T-cell (primary cell): ENCODE measurements around the gene TSPAN4. TPM values are rescaled to one million over a fixed set of nuclear protein-coding genes. Genes with fewer than 3 reads are reported as not detected.

Source experiments
- ATAC-seq, 4 experiments: fragments of 200-7000 bp in 3 of 4; fragments of 150-1000 bp in 1 of 4; cut with Tn5 transposase; replicated peaks in 1 of 4; 1 replicate in 3 of 4; 2 replicates in 1 of 4; pipeline ENCODE4 v1.10.0; 2021; ENCODE audit warnings: moderate library complexity in 3 of 4, mild to moderate bottlenecking in 2 of 4, moderate number of reproducible peaks in 1 of 4
- CTCF ChIA-PET, 2 donors: fragments of 300-600 bp; sonication (Branson Sonifier 250); formaldehyde crosslinking; loops; one replicate each; lab custom pipeline; 2022; ENCODE audit warnings: antibody characterized with exemption in 2 of 2; lab: Charles Lee
- POLR2A ChIA-PET, 2 donors: fragments of 300-600 bp; sonication (Branson Sonifier 250); formaldehyde crosslinking; loops; one replicate each; lab custom pipeline; 2022; ENCODE audit warnings: antibody characterized with exemption in 2 of 2; lab: Charles Lee
- DNase-seq, 35 experiments: peaks; one replicate each; pipeline versions ENCODE4 v3.0.0 to v3.0.0-alpha.2; 2013 to 2023
- H3K27ac ChIP-seq: one replicate; pipeline ENCODE4 v1.5.1; 2013; ENCODE audit warnings: low read length
- H3K27me3 ChIP-seq, 2 experiments: replicated peaks in 1 of 2; 1 replicate in 1 of 2; 2 replicates in 1 of 2; pipeline versions ENCODE4 v1.6.1 to v1.7.0; 2013; ENCODE audit warnings: low read length in 1 of 2, mixed read lengths in 1 of 2; ENCODE audit not compliant: control insufficient read depth in 2 of 2, insufficient read depth in 2 of 2; ENCODE audit errors: extremely low read depth in 1 of 2
- H3K36me3 ChIP-seq, 2 donors: 1 replicate in 1 of 2; 2 replicates in 1 of 2; pipeline versions ENCODE4 v1.6.1 to v1.7.0; 2013; ENCODE audit warnings: low read length in 1 of 2; ENCODE audit not compliant: control insufficient read depth in 2 of 2, insufficient read depth in 1 of 2; ENCODE audit errors: extremely low read depth in 1 of 2
- H3K4me1 ChIP-seq, 2 experiments: 1 replicate in 1 of 2; 2 replicates in 1 of 2; pipeline versions ENCODE4 v1.6.1 to v1.7.0; 2013; ENCODE audit warnings: low read length in 2 of 2, mixed read lengths in 1 of 2; ENCODE audit not compliant: insufficient read depth in 2 of 2, control insufficient read depth in 1 of 2; ENCODE audit errors: extremely low read depth in 1 of 2
- H3K4me3 ChIP-seq, 2 donors: 1 replicate in 1 of 2; 2 replicates in 1 of 2; pipeline versions ENCODE4 v1.5.1 to v1.7.0; 2013; ENCODE audit warnings: mild to moderate bottlenecking in 2 of 2, low read length in 1 of 2, moderate library complexity in 1 of 2; ENCODE audit not compliant: control insufficient read depth in 1 of 2; ENCODE audit errors: extremely low read depth in 1 of 2
- H3K9me3 ChIP-seq: 2 replicates; pipeline ENCODE4 v1.7.0; 2013
- H3K27ac Mint-ChIP-seq, 2 donors: one replicate each; pipeline ENCODE4 v1.8.0; 2020 to 2021; ENCODE audit warnings: mild to moderate bottlenecking in 2 of 2, mixed read lengths in 2 of 2
- H3K27me3 Mint-ChIP-seq, 2 donors: one replicate each; pipeline ENCODE4 v1.8.0; 2021 to 2022; ENCODE audit warnings: mixed read lengths in 2 of 2
- H3K36me3 Mint-ChIP-seq: one replicate; pipeline ENCODE4 v1.8.0; 2021; ENCODE audit warnings: mixed read lengths
- H3K4me1 Mint-ChIP-seq, 3 donors: one replicate each; pipeline ENCODE4 v1.8.0; 2020 to 2022; ENCODE audit warnings: mixed read lengths in 3 of 3, mild to moderate bottlenecking in 1 of 3
- H3K4me3 Mint-ChIP-seq, 3 donors: one replicate each; pipeline ENCODE4 v1.8.0; 2020 to 2022; ENCODE audit warnings: mild to moderate bottlenecking in 3 of 3, mixed read lengths in 3 of 3, moderate library complexity in 3 of 3
- H3K9me3 Mint-ChIP-seq, 3 donors: one replicate each; pipeline ENCODE4 v1.8.0; 2020 to 2022; ENCODE audit warnings: mixed read lengths in 3 of 3
- WGBS: methylation state at CpG from one replicate; pipeline ENCODE4 v1.1.5; 2013; ENCODE audit warnings: missing lambda C conversion rate; ENCODE audit not compliant: insufficient coverage; 5-methylcytosine and 5-hydroxymethylcytosine counted together
- total RNA-seq, 35 experiments: library from RNA in 6 of 35; stranded (reverse) in 6 of 35; fragments of 120-200 nt in 1 of 35; gene quantifications; one replicate each; pipeline versions ENCODE4 v1.2.1 to v1.2.4 and lab custom pipeline; 2013 to 2026

TSPAN4 gene
- total RNA-seq, 5 donors from 2014 or later (not counting 1 experiment from before 2014, with no cell fraction given), result 3.1 to 5.8 (median 4.4) TPM

GRCh38 chr11:889687-890475 lies 47.2 kb downstream of the TSPAN4 start:
- DNase-seq, result no peak
- H3K4me3 ChIP-seq, result no peak overlapping the region
- Mint-ChIP-seq H3K36me3 (peaks cover 12% of the 10 kb centered on the region), H3K9me3 (no peaks in the 10 kb centered on the region), H3K4me1 (no peaks in the 10 kb centered on the region), H3K4me3 (no peak overlapping the region), H3K27me3 (no peaks in the 10 kb centered on the region), H3K27ac (no peak overlapping the region)
- 94% methylated on average over 31 of the region's 32 CpGs for WGBS
- peaks cover 0 to 4% of the 10 kb centered on the region in 2 donors for H3K36me3 ChIP-seq
- no peak overlapping the region for H3K27ac ChIP-seq
- no peaks in the 10 kb centered on the region for H3K4me1 ChIP-seq
- ChIA-PET CTCF (no interaction called here), POLR2A (interaction anchor here in 1 of 2 donors (0.6 kb wide), 1 partner anchor 54 kb away, joined by 3 read pairs; no protein-coding TSS in a partner anchor)
- H3K27me3 ChIP-seq, result no peaks in the 10 kb centered on the region
- no peak for ATAC-seq
- H3K9me3 ChIP-seq, result no peaks in the 10 kb centered on the region

DNA sequence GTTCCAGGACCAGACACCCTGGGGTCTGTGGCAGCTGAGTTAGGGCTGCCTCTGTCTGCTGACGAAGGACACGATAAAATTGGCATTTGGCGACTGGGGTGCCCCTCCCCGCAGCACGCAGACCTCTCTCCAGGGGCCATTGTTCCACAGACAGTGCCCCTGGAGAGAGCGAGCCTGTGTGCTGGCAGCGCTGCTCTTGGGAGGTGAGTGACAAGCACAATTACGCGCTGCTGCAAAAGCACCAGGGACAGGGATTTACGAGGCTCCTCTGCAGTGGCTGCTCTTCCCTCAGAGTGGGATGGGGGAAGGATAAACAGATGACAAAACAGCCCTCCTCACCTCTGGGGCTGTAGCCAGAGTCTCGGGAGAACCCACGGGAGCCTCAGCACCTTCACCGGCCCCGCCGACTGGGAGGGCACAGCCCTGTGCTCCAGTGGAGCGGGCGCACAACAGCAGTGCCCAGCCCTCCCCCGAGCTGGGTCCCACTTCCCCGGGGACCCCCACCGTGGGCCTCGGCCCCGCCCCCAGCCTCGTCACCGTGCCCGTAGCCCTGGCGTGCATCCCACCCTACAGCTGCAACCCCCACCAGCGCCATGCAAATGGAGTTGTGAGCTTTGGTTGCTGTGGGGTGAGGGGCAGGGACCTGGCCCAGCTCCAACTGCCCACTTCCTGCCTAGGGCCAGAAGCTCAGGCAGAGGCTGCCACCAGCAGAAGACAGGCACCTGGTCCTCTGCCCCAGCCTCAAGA lies 48.3 kb downstream of the TSPAN4 start:
- ChIA-PET CTCF (no interaction called here), POLR2A (no interaction called here)
- Histone ChIP-seq H3K9me3 (no peaks in the 10 kb centered on the region), H3K27ac (no peak overlapping the region), H3K27me3 (no peaks in the 10 kb centered on the region), H3K4me3 (no peak overlapping the region), H3K4me1 (no peaks in the 10 kb centered on the region), H3K36me3 (peaks cover 0 to 4% of the 10 kb centered on the region in 2 donors)
- 83% methylated on average over 5 of the region's 27 CpGs for WGBS
- no peaks in the 10 kb centered on the region for H3K27me3 Mint-ChIP-seq
- no peak overlapping the region for H3K4me3 Mint-ChIP-seq
- H3K4me1 Mint-ChIP-seq, result no peaks in the 10 kb centered on the region
- peaks cover 9% of the 10 kb centered on the region for H3K36me3 Mint-ChIP-seq
- no peaks in the 10 kb centered on the region for H3K9me3 Mint-ChIP-seq
- ATAC-seq (no peak), DNase-seq (no peak)
- H3K27ac Mint-ChIP-seq, result no peak overlapping the region

DNA sequence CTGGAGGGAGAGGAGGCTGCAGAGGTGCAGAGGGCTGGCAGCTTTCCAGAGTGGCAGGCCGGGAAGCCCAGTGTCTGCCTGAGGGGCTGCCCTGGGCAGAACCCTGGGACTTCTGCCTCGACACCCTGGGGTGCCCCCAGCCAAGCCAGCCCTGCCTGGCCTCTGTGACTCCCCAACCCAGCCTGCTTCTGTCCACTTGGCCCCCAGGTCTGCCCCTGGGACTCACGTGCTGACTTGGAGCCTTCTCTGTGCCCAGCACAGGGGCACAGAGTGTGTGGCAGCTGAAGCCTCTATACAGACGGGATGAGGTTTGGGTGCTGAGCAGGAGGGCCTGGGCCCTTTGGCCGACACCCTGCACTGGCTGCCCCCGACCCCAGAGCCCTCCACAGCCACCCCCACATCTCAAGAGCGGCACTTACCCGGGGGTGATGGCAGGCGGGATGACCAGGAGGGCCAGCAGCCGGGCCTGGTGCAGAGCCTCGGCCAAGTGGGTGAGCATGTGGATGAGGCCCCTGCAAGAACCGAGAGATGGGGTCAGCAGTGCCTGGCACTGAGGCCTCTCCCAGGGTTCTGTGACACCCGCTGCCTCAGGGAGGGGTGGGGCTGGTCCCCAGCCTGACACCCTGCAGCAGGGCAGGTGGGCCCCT lies 50.5 kb downstream of the TSPAN4 start:
- ChIA-PET POLR2A (no interaction called here), CTCF (no interaction called here)
- no peaks in the 10 kb centered on the region for H3K9me3 ChIP-seq
- H3K27me3 ChIP-seq, result no peaks in the 10 kb centered on the region
- no peaks in the 10 kb centered on the region for H3K4me1 Mint-ChIP-seq
- H3K4me1 ChIP-seq, result no peaks in the 10 kb centered on the region
- 91% methylated on average over 4 of the region's 13 CpGs for WGBS
- no peak for DNase-seq
- H3K27ac Mint-ChIP-seq, result no peak overlapping the region
- H3K4me3 Mint-ChIP-seq, result no peak overlapping the region
- H3K27me3 Mint-ChIP-seq, result no peaks in the 10 kb centered on the region
- peaks cover 3% of the 10 kb centered on the region for H3K36me3 Mint-ChIP-seq
- peaks cover 0 to under 1% of the 10 kb centered on the region in 2 donors for H3K36me3 ChIP-seq
- H3K9me3 Mint-ChIP-seq, result no peaks in the 10 kb centered on the region
- no peak overlapping the region for H3K4me3 ChIP-seq
- no peak for ATAC-seq
- H3K27ac ChIP-seq, result no peak overlapping the region

GRCh38 chr11:894575-895201 lies 52.0 kb downstream of the TSPAN4 start:
- H3K4me1 ChIP-seq, result no peaks in the 10 kb centered on the region
- no peak overlapping the region for H3K4me3 Mint-ChIP-seq
- no peaks in the 10 kb centered on the region for H3K9me3 ChIP-seq
- no peak overlapping the region for H3K4me3 ChIP-seq
- WGBS, result 91% methylated on average over 11 of the region's 12 CpGs
- ATAC-seq (no peak), DNase-seq (no peak)
- H3K27me3 ChIP-seq, result no peaks in the 10 kb centered on the region
- no peak overlapping the region for H3K27ac ChIP-seq
- H3K36me3 ChIP-seq, result peaks cover 14 to 15% of the 10 kb centered on the region in 2 donors
- no peaks in the 10 kb centered on the region for H3K9me3 Mint-ChIP-seq
- H3K36me3 Mint-ChIP-seq, result no peaks in the 10 kb centered on the region
- ChIA-PET CTCF (no interaction called here), POLR2A (no interaction called here)
- no peak overlapping the region for H3K27ac Mint-ChIP-seq
- no peaks in the 10 kb centered on the region for H3K27me3 Mint-ChIP-seq
- no peaks in the 10 kb centered on the region for H3K4me1 Mint-ChIP-seq

- POLR2A ChIA-PET, result no interaction called here
- Histone ChIP-seq H3K4me1 (no peaks in the 10 kb centered on the region), H3K27ac (no peak overlapping the region), H3K4me3 (no peak overlapping the region), H3K27me3 (no peaks in the 10 kb centered on the region), H3K9me3 (no peaks in the 10 kb centered on the region), H3K36me3 (peaks cover 23% of the 10 kb centered on the region in 2 donors)
- Mint-ChIP-seq H3K9me3 (no peaks in the 10 kb centered on the region), H3K4me3 (no peak overlapping the region), H3K27ac (no peak overlapping the region), H3K4me1 (no peaks in the 10 kb centered on the region), H3K27me3 (no peaks in the 10 kb centered on the region), H3K36me3 (peaks cover 3% of the 10 kb centered on the region)
- CTCF ChIA-PET, result no interaction called here
- WGBS, result 87% methylated on average over 23 of the region's 26 CpGs
- no peak for DNase-seq
- no peak for ATAC-seq
These were observed 52.9 kb downstream of the TSPAN4 start for GRCh38 chr11:895331-896110.
